Right forelimb (tissue), 1 donor: Measurements from ENCODE around the gene CCDC69.
"Not testable (repeated sequence)": the region's sequence is repeated elsewhere in the genome, so short reads cannot be mapped to it uniquely, and the experiment has no call there.

ENCODE experiments used
- DNase-seq: peaks from one replicate; pipeline ENCODE4 v3.0.0-alpha.2; 2018

CCDC69 gene

DNA sequence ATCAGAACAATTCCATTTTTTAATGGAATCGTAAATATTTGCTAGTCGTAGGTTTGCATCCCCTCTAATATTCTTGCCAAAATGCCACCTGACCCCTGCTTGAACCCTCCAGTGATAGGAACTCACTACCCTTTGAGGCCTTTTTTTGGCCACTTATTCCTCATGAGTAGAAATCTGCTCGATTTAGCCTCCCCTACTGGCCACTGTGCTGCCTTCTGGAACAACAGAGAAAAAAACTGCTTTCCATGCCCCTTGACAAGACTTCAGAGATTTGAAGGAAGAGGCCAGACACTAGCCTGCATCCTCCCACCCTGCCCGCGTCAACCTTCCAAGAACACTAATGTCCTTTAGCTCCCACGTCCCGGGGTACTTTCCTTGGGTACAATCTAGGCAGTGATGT is 4.1 kb downstream of the CCDC69 start:
- DNase-seq, result no peak

DNA sequence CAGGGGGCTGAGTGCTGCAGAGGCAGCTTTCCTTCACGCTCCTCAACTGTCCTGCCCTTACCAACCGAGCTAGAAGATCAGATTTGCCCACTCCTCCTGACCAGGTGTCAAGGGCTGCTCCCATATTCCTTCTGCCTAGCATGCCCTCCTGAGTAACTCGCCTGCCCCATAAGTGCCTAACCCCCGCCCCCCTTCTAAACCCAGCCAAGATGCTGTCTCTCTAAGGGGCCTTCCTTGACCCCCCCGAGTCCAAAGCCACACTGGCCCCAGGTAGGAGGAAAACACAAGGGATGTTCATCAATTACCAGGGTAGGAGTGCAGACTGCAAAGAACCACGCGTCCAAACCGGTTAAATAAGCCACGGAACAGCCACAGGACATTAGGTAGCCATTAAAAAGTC is 4.8 kb downstream of the CCDC69 start:
- no peak for DNase-seq

DNA sequence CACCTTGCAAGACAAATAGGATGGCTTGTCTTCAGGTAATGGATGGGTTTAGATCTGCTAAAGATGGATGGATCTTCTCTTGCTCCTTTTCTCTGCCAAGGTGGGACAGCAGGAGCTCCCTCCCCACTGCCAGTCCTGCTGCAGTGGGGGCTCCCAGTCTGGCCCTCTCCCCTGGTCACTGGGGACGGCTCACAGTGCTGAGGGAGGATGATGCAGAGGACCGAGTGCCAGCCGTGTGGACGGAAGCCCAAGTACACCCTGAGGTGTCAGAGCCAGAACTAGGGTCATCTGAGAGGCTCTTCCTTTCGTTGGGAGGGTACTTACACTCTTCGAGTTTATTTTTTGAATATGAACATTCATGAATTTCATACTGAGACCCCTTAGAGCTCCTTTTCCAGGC is 5.7 kb downstream of the CCDC69 start:
- DNase-seq, result no peak

DNA sequence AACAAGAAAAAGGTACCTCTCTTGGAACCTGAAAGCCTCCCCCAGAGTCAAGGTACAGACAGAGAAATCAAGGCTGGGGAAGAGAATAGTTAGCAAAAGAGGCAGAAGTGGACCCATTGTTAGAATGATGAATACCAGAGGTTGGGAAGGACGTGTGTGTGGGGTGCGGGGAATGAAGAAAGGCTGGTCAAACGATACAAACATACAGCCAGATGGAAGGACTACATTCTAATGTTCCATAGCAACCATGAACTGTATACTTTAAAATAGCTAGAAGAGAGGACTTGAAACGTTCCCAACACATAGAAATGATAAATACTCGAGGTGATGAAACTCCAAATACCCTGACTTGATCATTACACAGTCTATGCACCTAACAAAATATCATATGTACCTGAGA is 7.1 kb downstream of the CCDC69 start:
- no peak for DNase-seq

DNA sequence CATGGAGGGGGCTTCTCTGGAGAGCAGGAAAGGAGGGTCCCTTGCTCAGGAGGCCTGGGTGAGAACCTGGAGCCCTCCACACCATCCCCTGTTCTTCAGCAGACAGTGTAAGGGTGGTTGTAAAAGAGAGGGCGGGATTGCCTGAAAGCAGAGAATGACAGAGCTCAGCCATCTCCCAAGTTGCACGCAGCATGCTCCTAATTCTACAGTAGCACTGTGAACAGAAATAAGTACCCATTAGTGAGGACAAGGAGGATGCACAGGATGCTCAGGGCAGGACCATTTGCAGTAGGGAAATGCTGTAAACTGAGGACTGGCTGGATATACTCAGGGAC is 8.4 kb downstream of the CCDC69 start:
- DNase-seq, result no peak

DNA sequence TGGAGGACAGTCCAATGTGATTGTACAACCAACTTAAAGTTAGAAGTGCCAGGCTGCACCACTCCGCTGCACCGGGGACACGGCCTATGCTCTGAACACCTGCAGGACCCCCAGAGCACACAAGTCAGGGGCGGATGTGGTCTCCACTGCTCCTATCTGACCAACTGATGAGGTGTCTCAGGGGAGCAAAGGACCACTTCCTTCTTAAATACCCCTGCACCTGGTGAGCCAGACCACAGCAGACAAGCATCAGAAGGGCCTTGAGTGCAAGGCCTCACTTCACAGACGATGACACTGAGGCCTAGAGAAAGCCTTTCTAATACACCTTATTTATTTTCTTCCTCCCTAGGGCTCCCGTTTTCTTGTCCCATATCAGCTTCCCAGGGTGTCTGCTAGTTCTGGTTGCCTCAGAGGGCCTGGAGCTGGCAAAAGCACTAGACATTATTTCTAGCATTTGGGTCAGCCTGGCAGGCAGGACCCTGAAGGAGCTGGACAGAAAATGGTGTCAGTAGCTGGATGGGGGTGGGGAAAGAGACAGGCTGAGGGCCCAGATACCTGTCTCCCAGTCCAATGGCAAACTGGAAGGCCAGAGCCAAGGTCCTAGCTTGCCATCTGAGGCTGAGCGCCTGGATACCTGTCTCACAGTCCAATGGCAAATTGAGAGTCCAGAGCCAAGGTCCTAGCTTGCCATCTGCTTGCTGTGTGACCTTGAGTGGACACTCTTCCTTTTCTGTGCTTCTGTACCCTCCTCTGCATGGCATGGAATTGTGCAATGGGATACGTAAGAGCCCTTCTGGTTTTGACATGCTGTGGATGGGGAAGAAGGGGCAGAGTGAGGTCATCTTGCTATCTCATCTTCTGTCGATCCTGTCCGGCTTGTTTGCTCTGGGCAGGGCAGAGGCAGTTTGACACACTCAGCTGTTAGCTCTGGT is 9.0 kb downstream of the CCDC69 start:
- no peak for DNase-seq

DNA sequence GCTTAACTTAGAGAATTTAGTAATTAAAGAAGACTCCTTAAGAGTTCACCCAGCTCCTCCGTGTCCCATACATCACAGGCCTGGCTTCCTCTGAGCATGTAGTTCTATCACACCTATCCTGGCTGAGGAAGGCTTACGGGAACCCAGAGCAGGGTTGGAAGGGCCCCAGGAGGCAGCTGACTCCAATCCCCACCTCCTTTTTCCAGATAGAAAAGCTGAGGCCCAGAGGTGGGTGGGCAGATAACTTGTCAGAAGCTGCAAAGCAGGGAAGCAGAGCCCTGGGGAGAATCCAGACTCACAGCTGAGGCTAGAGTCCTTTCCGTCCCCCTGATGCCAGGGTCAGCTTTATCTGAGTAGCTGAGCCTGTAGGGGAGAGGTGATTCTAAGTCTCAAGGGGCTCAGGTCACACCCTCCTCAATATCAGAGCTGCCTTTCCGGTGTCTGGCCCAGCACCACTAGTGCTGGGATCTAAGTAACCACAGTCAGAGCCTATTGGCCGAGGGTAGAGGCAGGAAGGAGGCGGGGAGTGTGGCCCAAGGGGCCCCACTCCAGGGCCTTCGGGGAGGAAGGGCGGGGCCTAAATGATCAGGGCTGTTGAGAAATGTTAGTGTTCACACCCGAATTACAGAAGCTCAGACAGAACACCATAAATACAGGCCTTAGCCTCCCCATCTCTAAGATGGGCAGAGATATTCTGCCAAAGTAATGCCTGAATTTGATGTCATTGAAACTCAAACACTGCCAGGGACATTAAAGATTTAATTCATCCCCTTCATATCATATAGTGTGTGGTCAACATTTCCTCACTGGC is 9.9 kb downstream of the CCDC69 start:
- no peak for DNase-seq

DNA sequence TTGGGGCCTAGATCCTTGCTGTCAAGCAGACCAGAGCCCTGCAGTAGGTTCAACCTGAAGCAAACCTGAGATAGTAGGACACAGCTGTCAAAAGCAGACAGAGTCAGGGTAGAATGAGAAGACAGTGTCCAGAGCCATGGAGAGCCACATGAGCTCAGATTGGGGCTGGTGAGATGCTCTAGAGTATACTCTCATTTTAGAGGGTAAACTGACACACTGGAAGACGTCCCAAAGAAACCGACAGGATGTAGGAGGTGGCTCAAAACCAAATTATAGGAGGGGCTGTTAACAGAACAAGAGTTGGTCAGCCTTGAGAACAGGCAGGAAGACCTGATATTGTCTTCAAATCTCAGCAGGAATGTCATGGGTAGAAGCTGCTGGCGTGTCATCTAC is 11.5 kb downstream of the CCDC69 start:
- DNase-seq, result no peak

DNA sequence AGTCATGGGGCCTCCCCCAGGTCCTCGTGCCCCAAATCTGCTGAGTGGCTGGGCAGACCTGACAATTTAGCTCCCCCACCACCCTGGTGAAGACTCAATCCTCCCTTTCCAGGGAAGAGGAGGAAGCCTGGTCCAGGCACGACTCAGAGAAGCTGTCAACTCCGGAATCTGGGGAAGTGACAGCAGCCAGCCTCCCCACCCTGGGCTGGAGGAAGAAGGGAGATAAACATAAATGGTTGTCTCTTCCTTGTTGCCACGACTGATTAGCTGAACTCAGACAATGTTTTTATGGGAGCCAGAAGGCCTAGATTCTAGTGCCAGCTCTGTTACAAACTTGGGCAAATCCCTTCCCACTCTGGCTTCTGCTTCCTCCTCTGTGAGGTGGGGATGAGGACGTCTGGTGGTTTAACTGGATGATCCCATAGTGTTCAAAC is 15.4 kb downstream of the CCDC69 start:
- DNase-seq, result no peak

DNA sequence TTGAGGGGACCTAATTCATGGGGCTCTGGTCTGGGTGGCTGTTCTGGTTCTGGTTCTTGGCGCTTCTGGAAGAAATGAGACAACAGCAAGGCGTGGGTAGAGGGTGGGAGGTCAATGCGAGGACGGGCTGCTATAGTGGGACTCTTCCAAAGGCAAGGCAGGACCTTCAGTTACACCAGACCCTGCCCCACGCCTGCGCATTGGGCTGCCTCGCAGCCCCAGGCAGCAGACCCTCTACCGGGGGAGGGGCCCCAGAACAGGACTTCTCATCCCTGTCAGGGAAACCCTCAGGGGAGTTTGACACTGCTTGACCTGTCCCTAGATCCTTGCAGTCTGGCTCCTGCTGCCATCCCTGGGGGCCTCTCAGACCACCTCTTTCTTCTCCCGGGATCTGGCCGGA is 18.5 kb downstream of the CCDC69 start:
- no peak for DNase-seq

DNA sequence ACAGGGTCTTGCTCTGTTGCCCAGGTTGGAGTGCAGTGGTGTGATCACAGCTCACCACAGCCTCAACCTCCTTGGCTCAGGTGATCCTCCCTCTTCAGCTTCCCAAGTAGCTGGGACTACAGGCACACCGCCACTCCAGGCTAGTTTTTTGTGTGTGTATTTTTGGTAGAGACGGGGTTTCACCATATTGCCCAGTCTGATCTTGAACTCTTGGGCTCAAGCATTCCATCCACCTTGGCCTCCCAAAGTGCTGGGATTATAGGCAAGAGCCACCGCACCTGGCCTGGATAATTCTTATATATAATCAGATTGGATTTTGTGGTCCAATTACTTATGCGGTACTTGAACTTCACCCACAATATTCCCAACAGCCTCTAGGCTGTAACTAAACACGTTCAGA is 19.8 kb downstream of the CCDC69 start:
- DNase-seq, result no peak

DNA sequence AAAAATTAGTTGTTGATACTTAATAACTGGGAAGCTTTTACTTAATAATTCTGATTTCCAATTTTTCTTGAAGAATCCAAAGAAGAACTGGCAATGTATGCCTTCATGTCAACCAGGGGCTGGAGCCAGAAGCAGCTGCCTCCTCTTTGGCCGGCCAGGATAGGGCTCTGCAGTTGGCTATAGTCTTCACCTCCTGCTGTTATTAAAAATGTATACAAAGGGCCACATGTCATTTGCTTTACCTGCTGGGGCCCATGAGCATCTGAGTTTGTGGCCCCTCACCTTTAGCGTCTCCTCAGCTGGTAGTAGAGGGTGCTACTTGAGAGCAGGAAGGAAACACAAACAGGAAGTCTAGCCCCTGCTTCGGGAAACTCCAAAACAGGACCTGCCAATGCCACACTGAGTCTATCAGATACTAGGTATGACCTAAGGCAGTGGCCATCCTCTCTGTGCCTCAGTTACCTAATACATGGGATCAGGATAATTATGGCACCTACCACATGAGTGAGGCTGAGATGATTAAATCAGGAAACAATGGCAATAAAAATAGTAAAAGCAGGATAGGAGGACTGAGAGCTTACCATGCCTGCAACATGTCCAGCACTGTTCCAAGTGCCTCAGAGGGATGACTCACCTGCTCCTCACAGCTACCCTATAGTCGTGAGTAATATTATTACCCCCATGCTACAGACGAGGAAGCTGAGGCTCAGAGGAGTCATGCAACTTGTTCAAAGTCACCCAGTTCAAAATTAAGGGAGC is 21.3 kb downstream of the CCDC69 start:
- DNase-seq, result no peak

DNA sequence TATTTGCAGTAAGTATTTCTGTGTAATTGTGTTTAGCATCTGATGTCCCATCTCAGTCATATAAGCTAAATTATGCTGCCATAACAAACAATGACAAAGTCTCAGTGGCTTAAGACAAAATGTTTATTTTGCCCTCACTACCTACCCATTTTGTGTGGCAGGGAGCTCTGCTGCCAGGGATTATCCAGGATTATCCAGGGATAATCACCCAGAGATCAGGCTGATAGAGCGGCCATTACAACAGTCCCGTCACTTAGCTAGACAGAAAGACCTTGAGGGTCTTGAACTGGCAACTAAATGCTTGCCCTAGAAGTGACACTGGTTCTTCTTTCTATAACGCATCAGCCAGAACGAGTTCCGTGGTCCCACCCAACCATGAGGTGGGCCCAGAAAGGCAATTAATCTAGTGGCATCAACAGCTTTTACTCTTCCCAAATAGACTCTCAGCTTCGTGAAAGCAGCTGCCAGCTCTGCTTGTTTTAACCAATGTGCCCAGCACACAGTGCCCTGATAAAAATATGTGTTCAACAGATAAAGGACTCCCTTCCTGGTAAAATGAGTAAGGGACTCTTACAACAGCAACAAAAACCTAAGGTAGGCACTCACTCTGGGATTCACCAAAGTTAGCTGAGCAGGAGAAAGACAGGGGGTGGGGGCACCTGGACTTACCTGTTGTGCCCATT is 22.8 kb downstream of the CCDC69 start:
- no peak for DNase-seq

DNA sequence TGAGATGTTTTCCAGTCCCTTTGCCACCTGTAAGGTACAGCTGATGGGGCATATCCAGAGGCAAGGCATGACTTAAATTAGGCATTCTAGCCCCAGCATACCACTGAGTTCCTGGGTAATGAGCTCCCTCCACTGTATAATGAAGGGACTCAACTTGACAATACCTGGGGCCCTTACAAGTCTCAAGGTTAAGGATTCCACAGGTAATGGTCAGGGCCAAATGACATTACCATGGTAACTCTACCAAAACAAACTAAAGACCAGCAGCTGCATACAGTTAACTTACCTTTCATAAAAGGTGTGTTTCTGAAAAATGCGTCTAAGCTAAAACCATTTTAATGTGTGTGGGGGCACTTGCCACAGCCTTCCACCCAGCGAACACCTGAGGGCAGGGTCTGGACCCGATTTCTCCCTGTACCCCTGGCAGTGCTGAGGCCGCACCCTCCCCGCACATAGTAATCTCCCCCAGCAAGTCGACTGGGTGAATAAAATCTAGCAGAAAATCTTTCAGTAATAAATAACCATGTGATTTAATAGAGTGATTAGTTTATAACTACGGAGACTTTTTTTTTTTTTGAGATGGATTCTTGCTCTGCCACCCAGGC is 24.2 kb downstream of the CCDC69 start:
- DNase-seq, result no peak

DNA sequence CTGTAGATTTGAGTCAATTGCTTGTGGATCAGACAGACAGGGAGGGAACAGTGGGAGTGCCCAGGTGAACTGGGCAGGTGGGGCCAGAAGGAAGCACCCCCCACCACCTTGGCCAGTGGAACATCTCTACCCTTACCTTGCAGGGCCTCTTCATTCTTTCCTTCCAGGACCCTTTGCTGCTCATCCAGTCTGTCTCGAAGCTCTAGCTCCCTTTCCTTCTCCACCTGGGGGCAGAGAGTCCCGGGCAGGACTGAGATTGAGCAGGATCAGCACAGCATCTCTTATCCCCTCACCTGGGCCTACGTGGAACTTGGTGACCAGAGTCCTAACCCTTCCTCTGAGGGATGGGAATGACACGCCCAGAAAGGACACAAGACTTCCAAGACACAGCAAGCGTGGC is 25.0 kb downstream of the CCDC69 start:
- no peak for DNase-seq

DNA sequence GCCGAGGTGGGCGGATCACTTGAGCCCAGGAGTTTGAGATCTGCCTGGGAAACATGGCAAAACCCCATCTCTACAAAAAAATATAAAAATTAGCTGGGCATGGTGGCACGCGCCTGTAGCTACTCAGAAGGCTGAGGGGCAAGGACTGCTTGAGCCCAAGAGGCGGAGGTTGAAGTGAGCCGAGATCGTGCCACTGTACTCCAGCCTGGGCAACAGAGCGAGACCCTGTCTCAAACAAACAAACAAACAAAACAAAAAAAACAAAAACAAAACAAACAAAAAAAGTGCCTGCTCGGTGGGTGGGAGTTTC is 26.6 kb downstream of the CCDC69 start:
- not testable (repeated sequence) for DNase-seq

DNA sequence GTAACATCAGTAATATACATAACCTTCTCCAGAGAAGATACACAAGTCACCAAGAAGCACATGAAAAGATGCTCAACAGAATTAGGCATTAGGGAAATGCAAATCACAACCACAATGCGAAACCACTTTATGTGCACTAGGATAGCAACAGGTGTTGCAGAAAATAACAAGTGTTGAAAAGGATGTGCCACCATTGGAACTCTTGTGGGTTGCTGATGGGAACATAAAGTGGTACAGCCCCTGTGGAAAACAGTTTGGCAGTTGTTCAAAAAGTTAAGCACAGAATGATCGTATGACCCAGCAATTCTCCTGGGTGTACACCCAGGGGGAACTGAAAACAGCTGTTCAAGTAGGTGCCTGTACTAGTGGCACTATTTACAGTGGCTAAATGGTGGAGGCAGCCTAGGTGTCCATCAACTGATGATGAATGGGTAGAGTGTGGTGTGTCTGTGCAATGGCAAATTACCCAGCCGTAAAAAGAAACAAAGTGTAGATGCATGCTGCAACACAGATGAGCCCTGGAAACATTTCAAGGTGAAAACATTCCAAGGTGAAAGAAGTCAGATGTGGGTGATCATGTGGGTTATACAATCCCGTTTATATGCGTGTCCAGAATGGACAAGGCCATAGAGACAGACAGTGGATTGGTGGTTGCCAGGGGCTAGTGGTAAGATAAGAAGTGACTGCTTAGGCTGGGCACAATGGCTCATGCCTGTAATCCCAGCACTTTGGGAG is 27.2 kb downstream of the CCDC69 start:
- no peak for DNase-seq

DNA sequence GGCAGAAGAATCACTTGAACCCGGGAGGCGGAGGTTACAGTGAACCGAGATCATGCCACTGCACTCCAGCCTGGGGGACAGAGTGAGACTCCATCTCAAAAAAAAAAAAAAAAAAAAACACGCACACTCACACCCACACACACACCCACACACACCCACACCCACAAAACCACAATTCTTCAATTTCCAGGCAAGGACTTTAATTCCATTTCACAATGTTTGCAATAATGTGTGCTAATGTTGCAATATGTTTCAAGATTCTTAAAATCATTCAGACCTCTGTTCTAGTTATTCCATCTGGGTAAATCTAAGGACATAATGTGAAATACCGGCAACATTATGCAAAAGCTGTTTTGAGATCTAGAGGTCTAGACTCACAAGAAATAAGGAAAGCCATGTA is 28.3 kb downstream of the CCDC69 start:
- no peak for DNase-seq

DNA sequence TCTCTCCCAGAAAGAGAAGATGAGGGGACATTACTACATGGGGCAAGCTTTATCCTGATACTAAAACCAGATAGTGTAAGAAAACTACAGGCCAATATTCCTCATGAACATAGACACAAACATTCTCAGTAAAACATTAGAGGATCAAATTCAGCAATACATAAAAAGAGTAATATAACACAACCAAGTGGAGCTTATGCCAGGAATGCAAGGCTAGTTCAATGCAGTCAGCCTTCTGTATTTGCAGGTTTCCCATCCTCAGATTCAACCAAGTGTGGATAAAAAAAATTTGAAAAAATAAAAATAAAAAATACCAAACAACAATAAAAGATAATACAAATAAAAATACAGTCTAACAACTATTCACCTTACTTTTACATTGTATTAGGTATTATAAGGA is 31.3 kb downstream of the CCDC69 start:
- no peak for DNase-seq

DNA sequence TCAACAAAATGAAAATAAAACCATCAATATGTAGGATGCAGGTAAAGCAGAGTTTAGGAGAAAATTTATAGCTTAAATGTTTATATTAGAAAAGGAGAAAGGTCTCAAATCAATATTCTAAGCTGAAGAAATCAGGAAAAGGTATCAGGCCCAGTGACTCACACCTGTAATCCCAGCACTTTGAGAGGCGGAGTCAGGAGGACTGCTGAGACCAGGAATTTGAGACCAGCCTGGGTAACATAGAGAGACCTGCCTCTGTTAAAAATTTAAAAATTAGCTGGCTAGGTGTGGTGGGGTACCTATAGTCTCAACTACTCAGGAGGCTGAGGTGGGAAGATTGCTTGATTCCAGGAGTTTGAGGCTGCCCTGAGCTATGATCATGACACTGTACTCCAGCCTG is 32.2 kb downstream of the CCDC69 start:
- DNase-seq, result no peak

DNA sequence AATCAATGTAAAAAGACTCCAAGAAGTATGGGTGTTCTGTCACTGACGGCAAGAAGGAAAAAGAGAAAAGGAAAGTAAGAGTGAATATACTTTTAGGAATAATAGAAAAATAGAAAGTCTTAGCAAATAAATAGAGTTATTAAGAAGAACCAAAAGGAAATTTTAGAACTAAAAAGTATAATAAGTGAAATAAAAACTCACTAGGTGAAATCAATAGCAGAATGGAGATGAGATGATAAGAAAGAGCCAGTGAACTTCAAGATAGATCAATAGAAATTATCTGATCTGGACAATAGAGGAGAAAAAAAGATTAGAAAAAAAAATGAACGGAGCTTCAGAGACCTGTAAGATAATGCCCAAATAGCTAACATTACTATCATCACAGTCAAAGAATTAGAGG is 34.7 kb downstream of the CCDC69 start:
- no peak for DNase-seq

DNA sequence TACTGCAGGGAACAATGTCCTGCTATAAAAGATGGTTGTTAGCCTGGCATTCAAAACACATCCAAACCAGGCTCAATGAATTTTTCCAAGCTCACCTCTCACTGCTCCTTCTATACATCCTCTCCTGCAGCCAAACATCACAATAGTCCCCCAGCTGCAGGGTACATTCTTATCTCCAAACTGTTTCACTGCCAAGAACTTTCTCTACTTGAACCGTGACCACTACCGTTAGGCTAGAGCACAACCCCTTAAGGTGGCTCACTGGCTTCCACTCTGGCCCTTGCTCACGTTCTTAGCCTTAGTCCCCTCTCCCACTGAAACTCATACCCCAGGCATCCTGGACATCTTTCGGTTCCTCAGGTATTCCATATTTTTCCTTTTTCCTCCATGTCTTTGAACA is 37.4 kb downstream of the CCDC69 start:
- no peak for DNase-seq
